ENCODE results near the gene NPRL2.

NPRL2 gene

DNA sequence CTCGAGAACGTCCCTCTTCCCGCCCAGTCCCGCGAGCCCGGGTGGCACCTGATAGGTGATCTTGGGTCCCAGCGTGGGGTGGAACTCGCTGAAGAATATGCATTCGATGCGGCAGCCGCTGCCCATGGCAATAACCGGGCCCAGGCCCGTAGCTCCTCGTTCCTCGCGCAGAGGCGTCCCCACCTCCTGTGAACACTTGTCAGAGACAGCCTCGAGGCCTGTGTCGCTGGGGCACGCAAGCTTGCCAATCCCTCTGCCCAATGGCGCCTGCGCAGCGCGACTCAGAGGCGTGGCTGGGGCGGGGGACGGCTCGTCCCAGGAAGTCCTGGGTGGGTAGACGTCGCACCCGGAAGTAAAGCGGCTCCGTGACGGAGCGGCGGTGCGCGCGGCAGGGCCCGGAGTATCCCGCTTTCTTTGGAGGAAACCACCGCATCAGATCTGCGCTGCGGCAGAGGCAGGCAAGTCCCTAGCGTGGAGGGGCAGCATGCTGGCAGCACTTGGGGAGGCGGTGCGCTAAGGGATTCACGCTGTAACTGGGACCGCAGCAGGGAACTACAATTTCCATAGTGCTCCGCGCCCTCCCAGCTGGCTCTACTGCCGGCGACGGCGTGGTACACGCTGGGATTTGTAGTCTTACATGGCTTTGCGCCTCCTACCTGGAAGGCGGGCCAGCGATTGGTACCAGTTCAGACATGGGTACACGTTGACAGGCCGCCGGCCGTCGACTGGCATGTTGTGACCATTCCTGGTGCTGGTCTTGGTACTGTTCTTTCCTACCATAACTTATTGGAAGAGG lies at the start of gene NPRL2, which contains the start of gene CYB561D2:
TSS of gene NPRL2 (minus strand) at position 249 of the 796 bp plus-strand sequence. CDS start at position 126, 123 bp downstream.
TSS of gene CYB561D2 (plus strand) at position 336 of the 796 bp plus-strand sequence. CDS start 572 bp downstream, outside the sequence.
- DNase-seq (ENCODE audit: low read depth in 2 of 2), result peak; percentile 99

DNA sequence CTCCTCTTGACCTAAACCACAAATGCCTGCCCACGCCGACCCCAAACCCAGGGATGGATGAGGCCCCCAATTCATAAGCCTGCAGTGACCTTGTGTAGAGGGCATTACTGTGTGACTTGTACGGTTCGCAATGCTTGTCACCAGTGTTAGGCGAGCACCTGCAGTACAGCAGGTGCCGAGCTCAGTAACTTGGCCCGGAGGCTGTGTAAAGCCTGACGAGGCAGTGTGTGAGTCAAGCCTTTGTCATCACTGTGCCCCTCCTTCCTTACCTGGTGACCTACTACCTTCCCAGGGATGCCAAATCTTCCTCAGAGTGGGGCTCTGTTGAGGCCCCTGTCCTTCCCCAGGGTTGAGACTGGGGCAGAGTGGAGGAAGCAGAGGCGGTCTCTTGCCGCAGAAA lies 45.9 kb upstream of the NPRL2 start:
- no peak for DNase-seq (ENCODE audit: low read depth in 2 of 2)

DNA sequence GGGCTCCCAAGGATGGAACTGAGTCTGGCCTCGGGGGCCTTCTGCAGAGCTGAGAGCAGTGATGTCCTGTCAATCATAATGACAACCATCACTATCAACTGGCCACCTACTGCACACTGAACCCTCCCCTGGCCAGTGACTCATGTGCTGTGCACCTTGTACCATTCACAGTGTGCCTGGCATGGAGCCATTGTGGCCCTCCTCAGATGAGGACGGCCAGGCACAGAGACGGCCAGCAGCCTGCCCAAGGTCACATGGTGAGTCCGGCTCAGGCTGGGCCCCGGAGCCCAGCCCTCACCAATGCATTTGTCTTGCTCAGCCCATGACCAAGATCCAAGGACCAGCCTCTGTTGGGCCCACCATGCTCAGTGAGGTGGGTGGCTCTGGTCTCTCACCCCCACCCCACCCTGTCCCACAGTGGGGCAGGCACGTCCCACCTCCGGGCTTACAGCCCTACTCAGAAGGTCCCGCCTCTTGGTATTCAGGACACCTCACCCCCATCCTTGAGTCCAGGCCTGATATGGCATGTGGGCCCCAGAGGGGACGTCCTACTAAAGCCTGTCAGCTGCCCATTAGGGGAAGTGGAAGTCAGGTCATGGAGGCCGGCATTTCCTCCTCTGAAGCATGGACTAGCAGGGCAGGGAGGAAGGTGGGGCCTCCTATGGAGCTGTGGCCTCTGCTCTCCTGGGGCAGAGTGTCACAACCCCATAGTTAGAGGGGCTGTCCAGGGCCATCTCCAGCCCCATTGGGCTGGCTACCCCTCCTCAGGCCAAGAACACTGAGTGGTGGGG lies 44.7 kb upstream of the NPRL2 start:
- DNase-seq (ENCODE audit: low read depth in 2 of 2), result no peak

DNA sequence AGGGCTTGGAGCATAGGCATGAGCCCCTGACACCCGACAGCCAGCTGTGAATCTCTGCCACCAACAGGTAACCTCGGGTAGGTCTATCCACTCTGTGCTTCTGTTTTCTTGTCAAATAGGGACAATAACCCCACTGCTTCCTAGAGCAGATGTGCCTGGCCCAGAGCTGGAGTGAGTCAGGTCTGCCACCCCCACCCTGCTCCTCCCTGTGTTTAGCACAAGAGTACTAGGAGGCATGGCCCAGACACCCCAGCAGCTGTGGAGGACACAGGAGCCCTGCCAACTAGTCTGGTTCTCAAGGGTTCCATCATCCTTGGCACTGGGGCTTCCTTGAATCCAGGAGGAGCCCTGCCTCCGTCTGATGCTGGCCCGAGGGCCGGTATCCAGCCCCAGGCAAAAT lies 42.5 kb upstream of the NPRL2 start:
- DNase-seq (ENCODE audit: low read depth in 2 of 2), result no peak

DNA sequence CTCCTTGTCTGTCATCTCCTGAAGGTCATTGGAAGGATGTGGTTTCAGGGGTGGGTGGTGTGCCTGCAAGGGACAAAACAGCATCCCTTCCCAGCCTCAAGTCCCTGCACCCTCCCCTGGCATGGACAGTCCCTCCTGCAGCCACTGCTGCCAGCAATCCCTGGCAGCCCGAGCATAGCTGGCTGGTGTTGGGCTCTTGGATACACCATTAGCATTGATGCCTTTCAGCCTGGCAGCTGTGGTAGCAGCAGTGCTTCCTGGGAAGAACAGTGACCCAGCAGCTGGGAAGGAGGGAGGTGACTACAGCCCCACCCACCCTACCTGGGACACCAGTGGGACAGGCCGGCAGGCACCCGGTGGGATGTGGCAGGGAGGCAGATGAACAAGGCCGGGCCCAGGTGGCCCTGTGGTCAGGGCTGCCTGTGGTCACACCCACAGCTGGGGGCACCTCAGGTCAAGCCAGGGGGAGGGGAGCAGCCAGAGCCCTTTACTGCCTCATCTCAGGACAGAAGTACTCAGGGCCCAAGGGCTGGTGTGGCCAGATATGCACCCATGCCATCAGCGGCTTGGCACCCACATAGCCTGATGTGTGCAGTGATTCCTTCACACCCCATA lies 41.6 kb upstream of the NPRL2 start:
- no peak for DNase-seq (ENCODE audit: low read depth in 2 of 2)

DNA sequence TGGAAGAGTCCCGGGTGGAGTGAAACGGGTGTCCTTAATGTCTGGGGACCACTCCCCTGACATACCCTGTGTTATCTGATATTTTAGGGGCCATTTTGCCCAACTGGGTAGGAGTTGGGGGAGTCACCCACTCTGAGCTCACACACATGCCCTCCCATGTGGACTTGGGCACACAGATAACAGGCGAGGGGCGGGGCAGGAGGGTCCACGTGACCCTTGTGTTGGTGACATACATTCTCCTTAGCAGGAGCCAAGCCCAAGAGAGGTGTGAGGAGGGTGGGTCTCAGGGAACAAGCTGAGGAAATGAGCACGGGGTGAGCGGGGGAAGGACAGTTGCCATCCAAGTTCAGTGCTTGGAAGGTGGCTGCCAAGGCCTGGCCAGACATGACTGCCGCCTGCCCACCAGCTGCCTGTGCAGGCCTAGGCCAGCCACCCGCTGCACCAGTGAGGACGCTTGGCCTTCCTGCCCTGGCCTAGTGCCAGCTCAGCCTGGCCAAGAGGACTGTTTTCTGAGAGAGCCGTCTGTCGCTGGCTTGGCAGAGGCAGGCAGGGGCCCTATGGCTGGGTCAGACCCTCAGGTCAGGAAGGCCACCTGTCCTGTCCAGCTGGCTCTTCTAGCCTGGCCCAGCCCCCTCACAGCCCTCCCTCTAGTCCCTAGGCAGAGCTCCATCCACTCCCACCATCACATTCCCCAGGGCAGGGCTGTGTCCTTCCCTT lies 40.1 kb upstream of the NPRL2 start:
- no peak for DNase-seq (ENCODE audit: low read depth in 2 of 2)

DNA sequence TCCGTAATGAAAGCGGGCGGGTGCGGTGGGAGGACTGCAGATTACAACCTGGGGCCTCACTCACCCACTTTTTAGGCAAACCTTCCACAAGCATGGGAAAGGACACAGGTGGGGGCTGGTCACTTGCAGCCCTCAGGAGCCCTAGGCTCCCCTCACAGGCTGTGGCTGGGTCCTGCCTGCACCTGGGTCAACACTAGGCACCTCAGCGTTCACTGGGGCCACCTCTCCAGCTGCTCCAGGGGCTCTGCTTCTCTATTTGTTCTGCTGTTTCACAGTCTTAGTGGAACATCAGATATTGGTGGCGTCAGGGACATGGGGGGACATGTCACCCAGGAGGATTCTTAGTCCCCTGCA lies 38.8 kb upstream of the NPRL2 start:
- no peak for DNase-seq (ENCODE audit: low read depth in 2 of 2)

DNA sequence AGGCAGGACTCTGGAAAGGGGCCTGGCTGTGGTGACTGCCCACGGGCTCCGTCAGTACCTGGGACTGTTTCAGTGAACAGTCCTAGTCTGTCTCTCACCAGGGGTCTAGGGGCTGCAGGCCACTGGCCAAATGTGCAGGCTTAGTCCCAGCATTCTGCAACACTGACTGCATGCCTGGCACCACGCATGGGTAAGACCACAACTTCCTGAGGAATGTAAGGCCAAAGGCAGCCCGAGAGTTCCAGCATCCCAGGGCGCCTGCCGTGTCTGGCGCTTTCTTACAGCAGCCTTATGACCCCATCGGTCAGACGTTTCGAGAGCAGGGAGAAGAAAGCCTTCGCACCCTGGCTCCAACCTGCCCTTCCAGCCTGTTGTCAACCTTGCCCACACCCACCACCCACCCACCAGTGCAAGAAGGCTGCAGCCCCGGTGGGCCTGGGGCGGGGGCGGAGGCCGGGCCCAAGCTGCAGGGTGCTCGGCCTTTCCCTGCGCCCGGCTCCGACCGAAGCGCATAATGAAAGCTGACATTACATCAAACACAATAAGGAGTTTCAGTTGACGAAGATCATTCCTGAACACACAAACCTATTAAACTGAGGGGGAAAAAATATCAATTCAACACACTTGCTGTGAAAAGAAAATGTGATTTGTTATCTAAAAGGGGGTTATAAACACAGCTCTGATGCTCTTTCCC lies 38.3 kb upstream of the NPRL2 start:
- DNase-seq (ENCODE audit: low read depth in 2 of 2), result no peak

DNA sequence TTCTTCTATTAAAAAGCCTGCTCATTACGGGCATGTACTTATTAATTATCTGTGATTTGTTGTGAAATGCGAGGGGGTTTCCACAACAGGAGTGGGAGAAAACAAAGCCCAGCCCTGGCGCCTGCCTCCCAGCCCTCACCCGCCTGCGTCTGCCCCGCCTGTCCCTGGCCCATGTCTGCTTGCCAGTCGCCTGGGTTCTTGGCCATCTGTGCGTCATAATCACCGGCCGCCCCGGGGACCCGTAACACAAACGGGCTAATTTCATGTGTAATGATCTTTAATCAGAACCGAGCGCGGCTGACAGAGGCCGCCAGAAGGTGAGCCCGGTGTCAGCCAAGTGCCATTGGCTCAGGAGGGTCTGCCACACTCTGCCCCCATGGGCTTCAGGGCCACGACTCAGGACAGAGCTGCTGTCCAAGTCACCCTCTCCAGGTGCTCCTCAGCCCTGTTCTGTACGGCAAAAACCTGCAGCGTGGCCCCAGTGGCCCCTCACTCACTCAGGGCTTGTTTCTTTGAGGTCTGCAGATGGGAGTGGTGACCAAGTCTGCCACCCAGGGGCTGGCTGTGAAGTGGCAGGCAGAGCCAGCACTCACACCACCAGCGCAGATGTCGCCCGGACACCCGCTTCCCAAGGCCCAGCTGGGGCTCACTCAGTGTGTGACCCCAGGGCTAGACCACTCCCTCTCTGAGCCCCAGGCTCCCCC lies 37.6 kb upstream of the NPRL2 start:
- DNase-seq (ENCODE audit: low read depth in 2 of 2), result no peak

DNA sequence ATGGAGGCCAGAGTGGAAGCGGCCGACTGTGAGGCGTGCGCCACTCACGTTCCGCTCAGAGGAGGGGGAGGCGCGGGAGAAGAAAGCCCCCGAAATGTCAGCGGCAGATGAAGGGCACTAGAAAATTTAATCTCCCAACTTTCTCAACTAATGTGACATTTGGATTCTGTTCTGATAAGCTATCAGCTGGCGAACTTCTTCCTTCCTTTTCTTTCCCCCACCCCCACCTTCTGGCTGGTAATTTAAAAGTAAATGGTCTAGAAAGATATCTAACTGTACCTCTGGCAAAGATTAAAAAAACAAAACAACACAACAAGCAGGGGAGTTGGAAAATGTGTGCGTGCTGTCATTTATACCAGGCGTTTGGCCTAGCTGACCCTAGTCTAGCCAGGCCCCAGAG lies 35.2 kb upstream of the NPRL2 start:
- no peak for DNase-seq (ENCODE audit: low read depth in 2 of 2)

DNA sequence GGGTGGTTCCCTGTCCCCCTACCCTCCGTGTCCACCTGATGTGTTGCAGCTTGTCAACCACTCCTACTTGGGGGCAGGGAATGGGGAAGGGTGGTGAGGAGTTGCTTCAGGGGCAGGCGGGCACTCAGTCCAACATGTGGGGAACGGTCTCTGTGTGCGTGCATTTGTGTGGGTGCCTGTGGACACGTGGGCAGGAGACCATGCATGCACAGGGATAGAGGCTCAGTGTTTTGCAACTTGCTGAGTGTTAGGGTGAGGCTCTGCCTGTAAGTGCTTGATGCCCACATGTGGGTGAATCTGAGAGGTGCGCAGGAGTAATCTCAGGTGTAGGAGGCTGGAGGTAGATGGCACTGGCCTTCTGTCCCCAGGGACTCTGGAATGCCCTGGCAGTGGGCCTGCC lies 33.2 kb upstream of the NPRL2 start:
- DNase-seq (ENCODE audit: low read depth in 2 of 2), result no peak

DNA sequence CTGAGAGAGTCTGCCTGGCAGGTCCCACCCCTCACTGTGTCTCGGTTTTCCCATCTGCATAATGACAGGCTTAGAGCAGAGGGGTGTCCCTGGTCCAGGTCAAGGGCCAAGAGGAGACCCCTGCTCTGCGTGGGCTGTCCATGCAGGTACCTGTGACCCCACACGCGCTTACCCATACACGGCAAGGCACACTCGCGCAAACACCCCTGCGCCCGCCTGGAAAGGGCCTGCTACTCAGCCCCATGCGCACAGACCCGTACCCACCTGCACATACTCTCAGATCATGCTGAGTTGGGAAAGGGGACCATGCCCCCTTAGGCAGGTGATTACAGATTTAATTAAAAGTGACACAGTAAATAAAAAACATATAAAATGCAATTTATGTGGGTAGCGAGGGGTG lies 32.1 kb upstream of the NPRL2 start:
- no peak for DNase-seq (ENCODE audit: low read depth in 2 of 2)

DNA sequence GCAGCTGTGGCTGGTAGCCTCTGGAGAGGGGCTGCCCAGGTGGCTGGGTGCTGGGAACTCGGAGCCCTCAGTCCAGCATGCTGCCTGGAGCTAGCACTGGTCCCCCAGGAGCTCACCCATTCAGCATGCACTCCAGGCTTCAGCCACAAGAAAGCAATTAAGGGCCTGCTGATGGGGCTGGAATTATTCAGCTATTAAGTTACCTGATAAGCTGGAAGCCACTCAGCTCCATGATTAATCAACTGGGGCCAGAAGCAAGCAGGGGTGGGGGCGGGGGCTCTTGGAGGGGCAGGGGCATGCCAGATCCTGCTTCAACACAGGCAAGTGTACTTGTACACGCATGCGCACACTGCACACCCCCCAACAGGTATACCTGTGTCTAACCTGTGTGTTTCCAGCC lies 30.8 kb upstream of the NPRL2 start:
- no peak for DNase-seq (ENCODE audit: low read depth in 2 of 2)

DNA sequence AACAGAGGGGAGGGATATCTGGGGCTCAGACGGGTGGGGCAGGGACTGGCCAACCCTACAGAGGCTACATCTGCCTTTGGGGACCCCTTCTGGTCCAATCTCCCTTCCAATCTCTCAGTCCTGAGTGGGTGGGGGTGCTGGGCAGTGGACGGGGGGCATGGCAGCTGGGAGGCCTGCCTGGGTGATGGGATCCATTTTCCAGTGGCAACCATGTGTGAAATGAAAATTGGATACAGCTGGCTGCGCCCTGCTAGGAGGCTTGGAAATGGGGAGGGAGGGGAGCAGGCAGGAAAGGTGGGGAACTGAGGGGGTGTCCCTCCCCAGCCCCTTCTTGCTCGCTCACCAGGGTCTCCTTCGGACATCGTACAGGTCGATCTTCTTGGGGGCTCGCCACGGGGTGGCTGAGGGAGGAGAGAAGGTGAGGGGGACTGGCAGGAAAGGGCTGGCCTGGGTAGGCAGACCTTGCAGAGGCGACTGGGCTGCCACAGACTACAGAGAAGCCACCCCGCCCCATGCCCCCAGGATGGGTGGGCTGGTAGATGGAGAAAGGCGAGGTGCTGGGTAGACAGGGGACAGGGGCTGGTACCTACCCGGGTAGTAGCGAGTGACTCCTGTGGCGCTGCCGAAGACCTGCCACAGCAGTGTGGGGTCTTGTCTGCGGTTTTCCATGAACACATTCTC lies 30.0 kb upstream of the NPRL2 start:
- DNase-seq (ENCODE audit: low read depth in 2 of 2), result no peak

DNA sequence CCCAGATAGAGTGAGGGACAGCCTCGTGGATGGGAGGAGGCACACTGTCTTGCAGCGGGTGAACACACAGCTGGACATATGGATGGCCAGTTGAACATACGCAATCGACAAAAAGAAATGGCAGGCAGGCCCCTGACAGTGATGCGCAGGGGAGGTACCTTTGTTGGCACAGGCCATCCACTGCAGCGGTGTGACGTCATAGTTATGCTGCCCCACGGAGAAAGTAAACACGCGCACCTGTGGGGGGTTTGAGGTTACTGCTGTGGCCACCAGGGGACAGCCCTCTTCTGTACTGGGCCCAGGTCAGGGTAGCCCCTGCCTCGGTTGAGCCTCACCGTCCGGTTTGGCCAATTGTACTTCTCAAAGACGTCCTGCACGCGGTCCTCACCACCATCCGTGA lies 28.2 kb upstream of the NPRL2 start:
- no peak for DNase-seq (ENCODE audit: low read depth in 2 of 2)

DNA sequence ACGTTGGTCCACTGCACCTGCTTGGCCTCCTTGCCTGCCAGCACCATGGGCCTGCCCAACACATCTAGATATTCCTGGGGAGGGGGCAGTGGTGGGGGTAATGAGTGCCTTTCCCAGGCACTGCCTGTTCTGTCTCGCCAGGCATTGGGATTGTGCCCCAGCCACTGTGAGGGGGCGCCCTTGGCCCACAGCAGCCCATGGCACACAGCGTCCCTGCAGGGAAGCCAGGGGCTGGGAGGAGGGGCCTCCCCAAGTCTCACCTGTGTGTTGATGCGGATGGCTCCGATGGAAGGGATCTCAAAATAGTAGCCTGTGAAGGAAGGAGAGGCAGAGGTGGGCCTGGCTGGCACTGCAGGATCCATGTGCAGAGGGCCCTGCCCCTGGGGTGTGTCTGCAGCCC lies 27.4 kb upstream of the NPRL2 start:
- no peak for DNase-seq (ENCODE audit: low read depth in 2 of 2)

DNA sequence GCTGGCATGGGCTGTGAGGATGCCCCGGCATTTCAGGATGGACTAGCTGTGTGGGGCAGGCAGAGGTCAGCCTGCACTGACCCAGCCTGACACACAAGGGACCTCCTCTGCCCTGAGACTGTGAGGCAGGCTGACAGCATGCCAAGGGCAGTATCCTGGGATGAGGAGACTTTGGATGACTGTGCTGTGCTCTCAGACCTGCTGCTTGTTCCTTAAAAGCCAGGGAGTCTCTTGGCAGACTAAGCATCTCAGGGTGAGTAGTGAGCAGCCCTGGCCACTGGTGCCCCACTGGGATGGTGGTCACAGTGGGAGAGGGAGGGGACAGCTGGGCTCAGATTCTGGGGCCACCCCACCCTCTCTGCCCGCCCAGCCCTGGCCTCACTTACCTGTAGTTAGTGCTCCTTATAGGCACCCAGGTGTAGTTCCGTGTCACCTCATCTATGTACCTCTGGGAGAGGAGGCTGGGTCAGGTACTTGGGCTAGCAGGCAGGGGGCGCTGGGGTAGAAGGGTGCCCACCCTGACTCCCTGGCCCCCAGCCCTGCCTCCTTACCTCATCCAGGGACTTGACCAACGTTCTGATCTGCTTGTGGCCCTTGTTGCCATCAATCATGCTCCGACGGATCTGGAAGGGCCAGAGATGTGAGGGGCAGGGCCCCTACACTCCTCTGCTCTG lies 24.8 kb upstream of the NPRL2 start:
- no peak for DNase-seq (ENCODE audit: low read depth in 2 of 2)

DNA sequence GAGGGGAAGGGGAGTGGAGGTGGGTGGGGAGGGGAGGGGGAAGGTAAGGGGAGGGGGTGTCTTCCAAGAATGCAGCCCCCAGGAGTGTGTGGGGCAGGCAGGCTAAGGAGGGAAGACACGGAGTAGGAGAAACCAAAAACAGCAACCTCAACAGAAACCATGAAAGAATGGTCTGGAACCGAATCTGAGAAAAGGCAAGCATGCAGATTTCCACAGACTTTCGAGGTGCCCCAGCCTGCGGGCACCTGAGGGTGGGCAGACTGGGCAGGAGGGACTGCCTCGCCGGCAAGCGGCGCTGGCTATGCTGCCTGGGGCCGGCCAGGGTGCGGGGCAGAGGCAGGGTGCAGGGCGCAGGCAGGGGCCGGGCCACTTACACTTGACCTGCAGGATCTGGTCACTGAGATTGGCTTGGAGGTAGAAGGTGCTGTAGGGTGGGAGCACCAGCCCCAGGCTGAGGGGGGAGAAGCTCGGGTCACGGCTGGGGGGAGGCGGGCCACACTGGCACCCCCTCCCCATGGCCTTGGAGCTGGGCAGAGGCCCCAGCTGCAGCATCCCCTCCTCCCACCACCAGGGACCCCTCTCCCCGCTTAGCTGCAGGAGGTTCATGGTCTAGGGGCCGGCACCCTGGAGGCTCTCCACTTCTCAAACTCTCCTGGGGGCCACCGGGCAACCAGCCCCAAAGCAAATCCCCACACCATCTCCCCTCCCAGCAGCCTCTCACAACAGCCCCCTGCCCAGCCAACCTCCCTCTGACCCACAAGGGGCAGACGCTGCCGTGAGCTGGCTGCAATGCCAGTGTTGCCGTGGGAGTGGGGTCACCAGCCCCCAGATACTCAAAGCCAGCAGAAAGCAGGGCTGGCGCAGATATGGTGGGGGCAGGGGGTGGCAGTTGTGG lies 24.0 kb upstream of the NPRL2 start:
- no peak for DNase-seq (ENCODE audit: low read depth in 2 of 2)

Data from stimulated activated CD8-positive, alpha-beta memory T cell treated with anti-CD3 and anti-CD28 coated beads, Interleukin-15, amount 100 ng/mL, for 4 hours (primary cell).